Kidney (tissue), 14 donors: ENCODE measurements around the gene PSAPL1. TPM values are rescaled to one million over a fixed set of nuclear protein-coding genes. Genes with fewer than 3 reads are reported as not detected.
A peak's percentile ranks its signal among the peaks of the same experiment; 100 is the strongest.

ENCODE experiments used
- DNase-seq, 5 donors: peaks; one replicate each; pipeline ENCODE4 v3.0.0-alpha.2; 2013 to 2020
- FAIRE-seq: peaks from 2 replicates; lab custom pipeline; 2012; peaks lifted over from hg19 to GRCh38; lab: Jason Lieb, UNC
- H3K27ac ChIP-seq, 2 donors: one replicate each; pipeline ENCODE4 v1.7.0; 2013; ENCODE audit warnings: low read depth in 2 of 2, low read length in 2 of 2, inconsistent platforms in 1 of 2
- H3K27me3 ChIP-seq: one replicate; pipeline ENCODE4 v1.7.1; 2013; ENCODE audit warnings: low read length, inconsistent platforms; ENCODE audit not compliant: control insufficient read depth, insufficient read depth
- H3K36me3 ChIP-seq, 3 donors: one replicate each; pipeline versions ENCODE4 v1.7.0 to v1.7.1; 2013; ENCODE audit warnings: low read length in 3 of 3, control low read depth in 1 of 3, inconsistent platforms in 1 of 3; ENCODE audit not compliant: insufficient read depth in 3 of 3, control insufficient read depth in 2 of 3
- H3K4me1 ChIP-seq, 3 donors: one replicate each; pipeline versions ENCODE4 v1.7.0 to v1.7.1; 2013; ENCODE audit warnings: low read length in 3 of 3, inconsistent platforms in 1 of 3, low read depth in 1 of 3; ENCODE audit not compliant: control insufficient read depth in 2 of 3, insufficient read depth in 2 of 3
- H3K4me3 ChIP-seq, 3 donors: one replicate each; pipeline versions ENCODE4 v1.7.0 to v1.8.1; 2013; ENCODE audit warnings: low read length in 3 of 3, control low read depth in 1 of 3, inconsistent platforms in 1 of 3
- H3K9ac ChIP-seq, 3 donors: one replicate each; pipeline versions ENCODE4 v1.7.0 to v1.7.1; 2013; ENCODE audit warnings: low read length in 3 of 3, control low read depth in 1 of 3, inconsistent platforms in 1 of 3
- H3K9me3 ChIP-seq, 3 donors: one replicate each; pipeline versions ENCODE4 v1.7.0 to v1.7.1; 2013; ENCODE audit warnings: low read length in 3 of 3, control low read depth in 1 of 3, inconsistent platforms in 1 of 3; ENCODE audit not compliant: control insufficient read depth in 2 of 3, insufficient read depth in 1 of 3
- intact Hi-C: fragments of 100-400 bp; cut with DNase I; formaldehyde crosslinking; loops from one replicate; pipeline ENCODE4 v1.11.1; 2022
- polyA plus RNA-seq: library from polyadenylated mRNA; stranded (reverse); fragments of 350-450 nt; fragmentation: Illumina TruSeq; extraction: RNeasy Lipid Tissue Mini Kit (QIAGEN cat#74804); gene quantifications from one replicate; pipeline ENCODE4 v1.2.3, GENCODE V29; 2014; ENCODE audit warnings: low read depth, low replicate concordance; ENCODE audit not compliant: insufficient read depth
- total RNA-seq: library from RNA; stranded (reverse); fragmentation: NEBNext Ultra II Directional; extraction: Animal tissue kit (Norgen Biotek cat#: 25700); gene quantifications from one replicate; pipeline ENCODE4 v1.2.1, GENCODE V29; 2021
- TF ChIP-seq, protein P1 (sequence below): IDR thresholded peaks from 3 replicates; pipeline ENCODE4 v1.5.1; 2012; ENCODE audit warnings: mild to moderate bottlenecking, moderate library complexity, borderline replicate concordance; ENCODE audit not compliant: insufficient read depth; ENCODE audit errors: extremely low read depth
- donor health status: control.
- donor health status: control.
- donor health status: control.
- donor health status: control.
- donor health status: control.
- donor health status: DM: yes; HTN: yes; CAD: no.
- donor health status: Normal renal cell carcinoma (clear cell type).

Gene PSAPL1
- total and polyA plus RNA-seq, 2 donors from 2014 or later = not detected

DNA sequence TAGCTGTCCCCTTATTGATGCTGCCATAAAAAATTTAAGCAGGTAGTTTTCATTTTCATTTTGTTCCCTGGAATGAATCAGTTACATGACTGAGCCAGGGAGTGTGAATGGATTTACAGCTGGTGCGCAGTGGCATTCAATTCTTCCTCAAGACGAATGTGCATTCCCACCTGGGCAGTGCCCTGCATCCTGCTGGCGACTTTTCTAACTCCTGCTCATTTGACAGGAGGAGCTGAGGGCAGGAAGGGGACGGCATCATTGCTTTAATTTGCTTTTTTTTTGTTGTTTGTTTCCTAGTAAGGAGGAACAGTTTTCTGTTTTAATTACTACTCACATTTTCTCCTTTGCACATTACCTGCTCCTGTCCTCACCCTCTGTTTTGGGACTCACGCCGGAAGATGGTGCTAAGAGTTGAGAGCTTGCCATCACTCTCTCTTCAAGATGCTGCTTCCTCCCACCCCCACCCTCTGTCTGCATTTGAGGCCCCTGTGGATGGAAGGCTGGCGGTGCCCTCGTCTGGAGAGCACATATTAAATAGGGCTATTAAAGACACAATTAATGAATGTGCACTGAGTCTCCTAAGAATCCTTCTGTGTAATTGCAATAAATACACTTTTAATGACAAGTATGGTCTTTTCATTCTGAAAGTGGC lies 35.8 kb downstream of the PSAPL1 start:
- H3K4me3 ChIP-seq = no peak overlapping the region
- no peaks in the 10 kb centered on the region for H3K4me1 ChIP-seq
- no peaks in the 10 kb centered on the region for H3K27me3 ChIP-seq
- no peaks in the 10 kb centered on the region for H3K9me3 ChIP-seq
- H3K9ac ChIP-seq = no peak overlapping the region
- FAIRE-seq (no peak), DNase-seq (peak in 2 of 5 donors; percentile 7 to 12)
- no peak overlapping the region for H3K27ac ChIP-seq
- TF ChIP-seq, protein P1, sequence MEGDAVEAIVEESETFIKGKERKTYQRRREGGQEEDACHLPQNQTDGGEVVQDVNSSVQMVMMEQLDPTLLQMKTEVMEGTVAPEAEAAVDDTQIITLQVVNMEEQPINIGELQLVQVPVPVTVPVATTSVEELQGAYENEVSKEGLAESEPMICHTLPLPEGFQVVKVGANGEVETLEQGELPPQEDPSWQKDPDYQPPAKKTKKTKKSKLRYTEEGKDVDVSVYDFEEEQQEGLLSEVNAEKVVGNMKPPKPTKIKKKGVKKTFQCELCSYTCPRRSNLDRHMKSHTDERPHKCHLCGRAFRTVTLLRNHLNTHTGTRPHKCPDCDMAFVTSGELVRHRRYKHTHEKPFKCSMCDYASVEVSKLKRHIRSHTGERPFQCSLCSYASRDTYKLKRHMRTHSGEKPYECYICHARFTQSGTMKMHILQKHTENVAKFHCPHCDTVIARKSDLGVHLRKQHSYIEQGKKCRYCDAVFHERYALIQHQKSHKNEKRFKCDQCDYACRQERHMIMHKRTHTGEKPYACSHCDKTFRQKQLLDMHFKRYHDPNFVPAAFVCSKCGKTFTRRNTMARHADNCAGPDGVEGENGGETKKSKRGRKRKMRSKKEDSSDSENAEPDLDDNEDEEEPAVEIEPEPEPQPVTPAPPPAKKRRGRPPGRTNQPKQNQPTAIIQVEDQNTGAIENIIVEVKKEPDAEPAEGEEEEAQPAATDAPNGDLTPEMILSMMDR = no peak
- intact Hi-C loops = no loop called here
- no peaks in the 10 kb centered on the region for H3K36me3 ChIP-seq

DNA sequence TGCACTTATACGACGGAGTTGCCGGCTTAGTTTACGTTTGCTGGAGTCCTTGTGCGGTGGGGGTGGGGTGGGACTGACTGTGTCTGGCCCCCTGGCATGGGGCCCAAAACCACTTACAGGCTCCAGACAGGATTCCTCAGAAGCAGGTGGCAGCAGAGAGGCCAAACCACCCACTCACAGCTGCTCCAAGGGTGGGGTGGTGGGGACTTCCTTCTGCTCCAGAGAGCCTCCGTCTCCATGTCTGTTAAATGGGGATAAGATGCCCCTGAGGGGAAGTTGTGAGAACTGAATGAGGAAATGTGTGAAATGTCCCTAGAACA lies 36.7 kb downstream of the PSAPL1 start:
- H3K9me3 ChIP-seq = no peaks in the 10 kb centered on the region
- H3K27me3 ChIP-seq = no peaks in the 10 kb centered on the region
- DNase-seq (peak in 4 of 5 donors; percentile 19 to 59 (median 39)), FAIRE-seq (no peak)
- H3K4me3 ChIP-seq = no peak overlapping the region
- H3K9ac ChIP-seq = no peak overlapping the region
- intact Hi-C loops = no loop called here
- TF ChIP-seq, protein P1 = no peak
- no peaks in the 10 kb centered on the region for H3K36me3 ChIP-seq
- no peak overlapping the region for H3K27ac ChIP-seq
- H3K4me1 ChIP-seq = no peaks in the 10 kb centered on the region

DNA sequence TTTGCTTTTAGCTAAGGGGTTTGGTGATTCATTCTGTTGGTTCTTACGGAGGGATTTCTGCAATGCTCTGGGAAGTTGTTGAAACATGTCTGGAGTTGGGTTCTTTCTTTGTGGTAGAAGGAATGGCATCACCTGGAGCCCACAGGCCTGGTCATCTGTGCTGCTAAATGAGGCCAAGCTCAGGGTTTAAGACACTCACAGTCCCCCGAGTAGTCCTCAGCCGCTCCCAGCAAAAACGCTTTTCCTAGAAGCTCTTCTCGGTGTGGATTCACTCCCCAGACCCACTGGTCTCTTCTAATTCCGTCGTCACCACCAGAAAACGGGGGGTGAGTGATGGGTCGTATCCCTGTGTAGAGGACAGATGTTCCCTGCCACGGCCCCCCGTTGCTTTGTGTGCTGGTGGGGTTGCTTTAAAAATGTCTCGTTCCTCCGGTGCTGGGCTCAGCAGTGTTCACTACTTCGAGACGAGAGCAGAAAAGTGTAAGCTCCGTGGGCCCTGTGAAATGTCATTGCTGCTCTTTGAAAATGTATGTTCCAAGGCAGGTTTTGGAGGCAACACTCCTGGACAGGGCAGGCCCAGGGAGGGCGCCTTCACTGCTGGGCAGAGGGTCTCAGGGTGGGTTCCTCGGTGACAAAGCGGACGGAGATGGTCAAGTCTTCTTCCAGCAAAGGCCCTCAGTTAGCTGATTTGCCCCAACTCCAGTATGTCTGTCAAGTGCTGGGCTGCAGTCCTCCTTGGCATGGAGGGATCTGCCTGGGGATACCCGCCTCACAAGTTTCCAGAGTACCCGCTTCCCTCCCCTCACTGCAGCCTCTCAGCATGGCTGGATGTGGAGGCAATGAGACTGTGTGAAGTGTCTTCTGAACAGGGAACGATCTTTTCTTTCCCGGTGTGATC lies 37.3 kb downstream of the PSAPL1 start:
- no peaks in the 10 kb centered on the region for H3K36me3 ChIP-seq
- H3K4me1 ChIP-seq = no peaks in the 10 kb centered on the region
- H3K9me3 ChIP-seq = no peaks in the 10 kb centered on the region
- intact Hi-C loops = no loop called here
- FAIRE-seq = no peak
- DNase-seq = peak in 2 of 5 donors; percentile 1 to 20
- no peak overlapping the region for H3K27ac ChIP-seq
- TF ChIP-seq, protein P1 = no peak
- H3K9ac ChIP-seq = no peak overlapping the region
- H3K4me3 ChIP-seq = no peak overlapping the region
- no peaks in the 10 kb centered on the region for H3K27me3 ChIP-seq
